ENCODE data around the gene YPEL3.

- TF ChIP-seq SMC3 (conservative IDR thresholded peaks at IDR 0.05; ENCODE audit: poor library complexity) (no peak), EZH2 (IDR thresholded peaks at IDR 0.05; ENCODE audit: borderline replicate concordance, insufficient read depth, low read length, poor library complexity, severe bottlenecking) (no peak), CTCF (IDR thresholded peaks at IDR 0.05; ENCODE audit: poor library complexity, severe bottlenecking) (no peak), POLR2AphosphoS5 (IDR thresholded peaks at IDR 0.05) (no peak), EP300 (conservative IDR thresholded peaks at IDR 0.05; ENCODE audit: poor library complexity, severe bottlenecking) (no peak), TAF1 (IDR thresholded peaks at IDR 0.05; ENCODE audit: low read depth) (no peak)
- TF ChIP-seq, protein P1, sequence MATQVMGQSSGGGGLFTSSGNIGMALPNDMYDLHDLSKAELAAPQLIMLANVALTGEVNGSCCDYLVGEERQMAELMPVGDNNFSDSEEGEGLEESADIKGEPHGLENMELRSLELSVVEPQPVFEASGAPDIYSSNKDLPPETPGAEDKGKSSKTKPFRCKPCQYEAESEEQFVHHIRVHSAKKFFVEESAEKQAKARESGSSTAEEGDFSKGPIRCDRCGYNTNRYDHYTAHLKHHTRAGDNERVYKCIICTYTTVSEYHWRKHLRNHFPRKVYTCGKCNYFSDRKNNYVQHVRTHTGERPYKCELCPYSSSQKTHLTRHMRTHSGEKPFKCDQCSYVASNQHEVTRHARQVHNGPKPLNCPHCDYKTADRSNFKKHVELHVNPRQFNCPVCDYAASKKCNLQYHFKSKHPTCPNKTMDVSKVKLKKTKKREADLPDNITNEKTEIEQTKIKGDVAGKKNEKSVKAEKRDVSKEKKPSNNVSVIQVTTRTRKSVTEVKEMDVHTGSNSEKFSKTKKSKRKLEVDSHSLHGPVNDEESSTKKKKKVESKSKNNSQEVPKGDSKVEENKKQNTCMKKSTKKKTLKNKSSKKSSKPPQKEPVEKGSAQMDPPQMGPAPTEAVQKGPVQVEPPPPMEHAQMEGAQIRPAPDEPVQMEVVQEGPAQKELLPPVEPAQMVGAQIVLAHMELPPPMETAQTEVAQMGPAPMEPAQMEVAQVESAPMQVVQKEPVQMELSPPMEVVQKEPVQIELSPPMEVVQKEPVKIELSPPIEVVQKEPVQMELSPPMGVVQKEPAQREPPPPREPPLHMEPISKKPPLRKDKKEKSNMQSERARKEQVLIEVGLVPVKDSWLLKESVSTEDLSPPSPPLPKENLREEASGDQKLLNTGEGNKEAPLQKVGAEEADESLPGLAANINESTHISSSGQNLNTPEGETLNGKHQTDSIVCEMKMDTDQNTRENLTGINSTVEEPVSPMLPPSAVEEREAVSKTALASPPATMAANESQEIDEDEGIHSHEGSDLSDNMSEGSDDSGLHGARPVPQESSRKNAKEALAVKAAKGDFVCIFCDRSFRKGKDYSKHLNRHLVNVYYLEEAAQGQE (IDR thresholded peaks at IDR 0.05; ENCODE audit: borderline replicate concordance), result no peak
Measured at GRCh38 chr16:30082545-30083090, 13.4 kb downstream of the YPEL3 start.

All from neural cell (in vitro differentiated cells).